Esophagus squamous epithelium (tissue), 5 donors: Measurements from ENCODE around the gene MZF1. TPM values are rescaled to one million over a fixed set of nuclear protein-coding genes. Genes with fewer than 3 reads are reported as not detected.
A peak's percentile ranks its signal among the peaks of the same experiment; 100 is the strongest.
"Not testable (repeated sequence)": the region's sequence is repeated elsewhere in the genome, so short reads cannot be mapped to it uniquely, and the experiment has no call there.

Source experiments
- DNase-seq: peaks from one replicate; lab custom pipeline; 2025; lab: John Stamatoyannopoulos, UW
- H3K27ac ChIP-seq, 4 donors: fragments of 200-600 bp; sonication (generic); one replicate each; pipeline ENCODE4 v1.5.1; 2016 to 2019; ENCODE audit warnings: mild to moderate bottlenecking in 1 of 4
- H3K27me3 ChIP-seq, 4 donors: fragments of 200-600 bp; sonication (generic); 1 replicate in 3 of 4; 2 replicates in 1 of 4; pipeline versions ENCODE4 v1.5.1 to v1.6.0; 2017 to 2021; ENCODE audit warnings: antibody characterized with exemption in 1 of 4
- H3K36me3 ChIP-seq, 3 donors: fragments of 200-600 bp; sonication (generic); one replicate each; pipeline ENCODE4 v1.5.1; 2016 to 2019
- H3K4me1 ChIP-seq, 3 donors: fragments of 200-600 bp; sonication (generic); one replicate each; pipeline ENCODE4 v1.5.1; 2017 to 2019
- H3K4me3 ChIP-seq, 4 donors: fragments of 200-600 bp; sonication (generic); 1 replicate in 3 of 4; 2 replicates in 1 of 4; pipeline ENCODE4 v1.5.1; 2016 to 2019; ENCODE audit warnings: mild to moderate bottlenecking in 2 of 4, moderate library complexity in 1 of 4
- H3K9me3 ChIP-seq, 3 donors: fragments of 200-600 bp; sonication (generic); one replicate each; pipeline ENCODE4 v1.5.1; 2016 to 2019
- CTCF ChIP-seq, 6 experiments: fragments of 450-650 bp in 4 of 6; fragments of 200-600 bp in 2 of 6; sonication (generic) in 2 of 6; IDR thresholded peaks; one replicate each; pipeline ENCODE4 v1.5.1; 2016 to 2019; ENCODE audit warnings: antibody characterized with exemption in 6 of 6, mild to moderate bottlenecking in 4 of 6, moderate library complexity in 4 of 6
- POLR2A ChIP-seq, 4 donors: fragments of 450-650 bp; IDR thresholded peaks; one replicate each; pipeline ENCODE4 v1.6.1; 2017; ENCODE audit warnings: antibody characterized with exemption in 4 of 4, mild to moderate bottlenecking in 4 of 4, moderate library complexity in 3 of 4
- WGBS, 2 donors: methylation state at CpG; one replicate each; pipeline ENCODE4 v1.1.5; 2018; 5-methylcytosine and 5-hydroxymethylcytosine counted together
- intact Hi-C: fragments of 100-400 bp; cut with DNase I; formaldehyde crosslinking; loops from one replicate; pipeline ENCODE4 v1.15.0; 2022
- total RNA-seq, 4 donors: library from RNA; depleted of rRNA; stranded (reverse); fragments of >200 nt; gene quantifications; one replicate each; pipeline ENCODE4 v1.1.0, GENCODE V29; 2016
- donor health status: DM: yes; HTN: yes; CAD: no.

Gene MZF1
- total RNA-seq, 4 donors from 2014 or later = 11.8 to 30.9 (median 21.7) TPM

- no peaks in the 10 kb centered on the region for H3K9me3 ChIP-seq
- no peak overlapping the region for H3K4me3 ChIP-seq
- 64 to 75% methylated on average over 7 to 8 of the region's 11 CpGs for WGBS, 2 donors
- intact Hi-C loops = no loop called here
- peaks cover 14 to 47% (median 16%) of the 10 kb centered on the region in 3 donors for H3K4me1 ChIP-seq
- H3K36me3 ChIP-seq = peaks cover 5 to 21% (median 7%) of the 10 kb centered on the region in 3 donors
- H3K27me3 ChIP-seq = no peaks in the 10 kb centered on the region
- no peak for DNase-seq
- TF ChIP-seq POLR2A (IDR thresholded peaks at IDR 0.05) (no peak), CTCF (IDR thresholded peaks at IDR 0.05) (no peak)
- H3K27ac ChIP-seq = no peak overlapping the region
Measured at GRCh38 chr19:58578012-58578925, 5.1 kb upstream of the MZF1 start.

GRCh38 chr19:58577581-58577980, 4.4 kb upstream of the MZF1 start:
- Histone ChIP-seq H3K36me3 (peaks cover 3 to 15% (median 7%) of the 10 kb centered on the region in 3 donors), H3K4me1 (peaks cover 14 to 48% (median 16%) of the 10 kb centered on the region in 3 donors)
- H3K27ac ChIP-seq, H3K4me3 ChIP-seq, H3K9me3 ChIP-seq, H3K27me3 ChIP-seq, DNase-seq, intact Hi-C loops: not testable (repeated sequence)
- 96 to 100% methylated on average over 2 of the region's 2 CpGs for WGBS, 2 donors

GRCh38 chr19:58575183-58576041, 2.3 kb upstream of the MZF1 start:
- no peak for DNase-seq
- Histone ChIP-seq H3K27ac (peak overlapping the region; percentile 80 to 97 (median 96)), H3K4me1 (peaks cover 22 to 46% (median 25%) of the 10 kb centered on the region in 3 donors), H3K9me3 (no peaks in the 10 kb centered on the region), H3K36me3 (peaks cover 0 to 14% (median 7%) of the 10 kb centered on the region in 3 donors), H3K4me3 (peak overlapping the region; percentile 80 to 97 (median 88)), H3K27me3 (no peaks in the 10 kb centered on the region)
- intact Hi-C loops = no loop called here
- peak in 1 of 6 experiments; percentile 4 for TF ChIP-seq CTCF (IDR thresholded peaks at IDR 0.05)
- TF ChIP-seq POLR2A (IDR thresholded peaks at IDR 0.05) = peak in 2 of 4 donors; percentile 3 to 47
- WGBS, 2 donors = 0 to 1% methylated on average over 14 to 25 of the region's 66 CpGs

- TF ChIP-seq CTCF (IDR thresholded peaks at IDR 0.05) (no peak), POLR2A (IDR thresholded peaks at IDR 0.05) (no peak)
- DNase-seq = no peak
- no peaks in the 10 kb centered on the region for H3K9me3 ChIP-seq
- peaks cover 0 to 31% (median 12%) of the 10 kb centered on the region in 3 donors for H3K36me3 ChIP-seq
- H3K27ac ChIP-seq = peak overlapping the region; percentile 92 to 100 (median 98)
- peaks cover 22 to 46% (median 25%) of the 10 kb centered on the region in 3 donors for H3K4me1 ChIP-seq
- peak overlapping the region; percentile 69 to 86 (median 76) for H3K4me3 ChIP-seq
- no peaks in the 10 kb centered on the region for H3K27me3 ChIP-seq
- intact Hi-C loops = no loop called here
- WGBS, 2 donors = 1 to 2% methylated on average over 15 to 17 of the region's 20 CpGs
Measured at GRCh38 chr19:58573658-58574164, 576 bp upstream of the MZF1 start.
